ENCODE measurements around the gene MICALL1.
A peak's percentile ranks its signal among the peaks of the same experiment; 100 is the strongest.
"Not testable (repeated sequence)": the region's sequence is repeated elsewhere in the genome, so short reads cannot be mapped to it uniquely, and the experiment has no call there.

The MICALL1 gene

GRCh38 chr22:37953437-37954179 is 47.5 kb downstream of the MICALL1 start, which contains the start of the genes C22orf23 and POLR2F:
Gene C22orf23, minus strand, starts transcription at chr22:37953601. Its CDS starts 452 bp downstream, at chr22:37953149.
Gene POLR2F, plus strand, starts transcription at chr22:37953699. Its CDS starts 89 bp downstream, at chr22:37953788.
- H3K27ac ChIP-seq: peak within 1 kb of the TSS; percentile 37

GRCh38 chr22:37954686-37955085 is 48.6 kb downstream of the MICALL1 start:
- H3K27ac ChIP-seq: no peak overlapping the region
- DNase-seq (ENCODE audit: low read depth, low spot score): no peak

More at GRCh38 chr22:37953437-37954179, 47.5 kb downstream of the MICALL1 start, which contains the start of the genes C22orf23 and POLR2F:
- peak; percentile 65 for DNase-seq (ENCODE audit: low read depth, low spot score)

DNA sequence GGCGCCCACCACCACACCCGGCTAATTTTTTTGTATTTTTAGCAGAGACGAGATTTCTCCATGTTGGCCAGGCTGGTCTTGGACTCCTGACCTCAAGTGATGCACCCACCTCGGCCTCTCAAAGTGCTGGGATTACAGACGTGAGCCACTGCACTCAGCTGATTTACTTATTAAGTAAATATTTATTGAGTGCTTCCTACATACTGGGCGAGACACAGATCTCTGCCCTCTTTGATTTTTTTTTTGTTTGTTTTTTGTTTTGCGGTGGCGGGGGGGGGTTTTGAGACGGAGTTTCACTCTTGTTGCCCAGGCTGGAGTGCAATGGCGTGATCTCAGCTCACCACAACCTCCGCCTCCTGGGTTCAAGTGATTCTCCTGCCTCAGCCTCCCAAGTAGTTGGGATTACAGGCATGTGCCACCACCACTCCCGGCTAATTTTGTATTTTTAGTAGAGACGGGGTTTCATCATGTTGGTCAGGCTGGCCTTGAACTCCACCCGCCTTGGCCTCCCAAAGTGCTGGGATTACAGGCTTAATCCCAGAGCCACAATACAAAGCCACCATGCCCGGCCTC is 49.8 kb downstream of the MICALL1 start:
- DNase-seq (ENCODE audit: low read depth, low spot score); H3K27ac ChIP-seq: not testable (repeated sequence)

- H3K27ac ChIP-seq: no peak overlapping the region
- no peak for DNase-seq (ENCODE audit: low read depth, low spot score)
These were observed 51.1 kb downstream of the MICALL1 start for GRCh38 chr22:37957232-37957631.

DNA sequence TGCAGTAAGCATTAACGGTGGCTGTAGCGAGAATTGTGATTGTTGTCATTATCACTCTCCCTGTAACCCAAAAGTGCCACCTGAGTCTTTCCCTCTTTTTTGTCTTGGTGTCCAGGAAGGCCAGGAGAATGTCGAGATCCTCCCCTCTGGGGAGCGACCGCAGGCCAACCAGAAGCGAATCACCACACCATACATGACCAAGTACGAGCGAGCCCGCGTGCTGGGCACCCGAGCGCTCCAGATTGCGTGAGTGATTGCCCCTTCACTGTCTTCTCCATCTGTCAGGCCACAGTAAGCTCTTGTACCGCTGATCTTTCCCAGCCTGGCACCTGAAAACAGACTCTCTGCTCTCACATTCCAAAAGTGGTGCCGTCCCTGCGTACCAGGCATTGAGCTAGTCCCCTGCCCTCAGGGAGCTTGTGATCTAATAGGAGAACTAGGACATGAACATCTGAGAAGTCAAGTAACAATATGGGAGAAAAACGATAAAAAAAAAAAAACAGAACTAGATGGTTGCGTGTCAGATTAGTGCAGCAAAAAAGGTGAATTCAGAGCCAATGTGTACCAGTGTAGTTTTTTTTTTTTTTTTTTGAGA is 53.2 kb downstream of the MICALL1 start:
- no peak overlapping the region for H3K27ac ChIP-seq
- DNase-seq (ENCODE audit: low read depth, low spot score): no peak

- H3K27ac ChIP-seq: no peak overlapping the region
- no peak for DNase-seq (ENCODE audit: low read depth, low spot score)
These were observed 55.0 kb downstream of the MICALL1 start for GRCh38 chr22:37961062-37961461.

- no peak overlapping the region for H3K27ac ChIP-seq
- no peak for DNase-seq (ENCODE audit: low read depth, low spot score)
These were observed 60.0 kb downstream of the MICALL1 start for GRCh38 chr22:37965940-37966664.

DNA sequence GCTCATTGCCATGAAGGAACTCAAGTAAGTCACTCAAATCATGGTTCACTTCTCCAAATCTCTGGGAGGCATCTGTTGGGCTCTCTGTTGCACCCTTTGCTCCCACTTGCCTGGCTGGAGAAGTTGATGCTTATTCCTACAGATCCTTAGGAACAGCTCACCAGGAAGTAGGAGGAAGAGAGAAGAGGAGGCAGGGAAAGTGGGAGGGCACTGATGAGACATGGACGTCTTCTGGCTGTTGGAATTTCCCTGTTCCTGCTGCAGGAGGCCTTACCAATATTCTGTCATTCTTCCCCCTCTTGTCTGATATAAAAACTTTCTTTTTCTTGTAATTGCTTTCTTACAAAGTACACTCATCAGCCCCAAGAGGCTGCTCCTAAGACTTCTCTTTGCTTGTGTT is 61.0 kb downstream of the MICALL1 start:
- no peak overlapping the region for H3K27ac ChIP-seq
- DNase-seq (ENCODE audit: low read depth, low spot score): no peak

DNA sequence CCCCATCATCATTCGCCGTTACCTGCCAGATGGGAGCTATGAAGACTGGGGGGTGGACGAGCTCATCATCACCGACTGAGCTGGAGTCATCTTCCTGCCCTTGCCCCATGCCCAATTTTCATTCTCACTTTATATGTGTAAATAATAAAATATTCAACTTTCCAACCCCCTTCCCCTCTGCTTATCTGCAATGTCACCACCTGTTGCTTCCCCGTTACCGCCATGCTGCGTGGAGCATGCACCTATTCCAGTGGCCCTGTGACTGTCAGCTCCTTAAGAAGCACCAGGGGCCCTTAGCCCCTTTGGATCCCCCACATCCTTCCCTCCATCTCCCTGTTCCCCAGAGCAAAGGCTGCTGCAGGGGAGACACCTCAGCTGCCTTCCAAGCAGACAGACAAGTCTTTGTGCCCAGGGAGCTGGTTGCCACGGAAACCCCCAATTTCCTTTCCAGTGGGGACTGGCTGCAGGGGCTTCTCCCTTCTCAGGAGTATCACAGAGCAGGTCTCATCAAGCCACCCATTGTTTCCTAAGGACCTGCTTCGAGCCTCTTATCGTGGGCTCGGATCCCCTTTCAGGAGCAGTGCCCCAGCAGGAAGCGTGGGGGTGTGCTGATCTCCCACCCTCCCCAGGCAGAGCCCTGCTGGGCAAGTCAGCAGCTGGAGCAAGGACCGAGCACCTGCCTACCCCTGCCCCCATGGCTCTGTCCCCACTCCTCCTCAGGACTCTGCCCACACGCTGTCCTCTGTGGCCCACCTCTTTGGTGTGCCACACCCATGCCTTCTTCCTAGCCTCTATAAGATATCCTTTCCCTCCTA is 61.7 kb downstream of the MICALL1 start:
- no peak overlapping the region for H3K27ac ChIP-seq
- DNase-seq (ENCODE audit: low read depth, low spot score): no peak

DNA sequence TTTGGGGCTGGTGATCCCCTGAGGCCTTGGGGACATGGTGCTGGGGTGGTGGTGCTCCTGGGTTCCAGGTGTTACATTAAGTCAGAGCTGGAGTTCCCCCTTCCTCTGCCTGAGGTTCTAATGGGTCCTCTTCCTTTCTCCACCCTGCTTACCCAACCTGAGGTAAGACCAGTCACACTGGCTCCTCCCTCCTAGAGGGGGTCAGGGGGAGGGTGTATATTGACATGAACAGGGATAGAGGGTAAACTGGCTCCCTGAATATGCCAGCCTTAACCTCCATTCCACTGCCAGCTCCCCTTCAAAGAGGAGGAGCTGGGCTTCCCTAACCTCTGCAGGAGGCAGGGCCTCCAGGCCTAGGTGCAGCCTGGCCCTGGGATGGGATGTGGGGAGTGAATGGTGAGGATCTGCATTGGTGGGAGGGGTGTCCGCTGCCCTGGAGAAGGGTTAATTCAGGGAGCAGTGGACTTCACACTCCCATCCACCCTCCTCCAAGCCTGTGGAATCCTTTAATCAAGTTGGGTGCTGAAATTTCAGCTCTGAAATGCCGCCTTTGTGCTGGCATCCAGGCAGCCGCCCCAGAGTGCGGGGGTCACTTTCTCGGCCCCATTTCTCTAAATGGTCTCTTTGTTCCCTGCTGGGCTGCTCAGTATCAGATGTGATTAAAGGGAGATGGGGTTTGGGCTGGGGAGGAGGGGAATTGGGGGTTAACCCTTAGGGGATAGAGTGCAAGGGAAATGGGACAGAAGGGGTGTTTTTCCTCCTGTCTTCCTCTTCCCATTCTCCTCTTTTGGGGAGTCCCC is 62.6 kb downstream of the MICALL1 start:
- DNase-seq (ENCODE audit: low read depth, low spot score): no peak
- no peak overlapping the region for H3K27ac ChIP-seq

- no peak for DNase-seq (ENCODE audit: low read depth, low spot score)
- H3K27ac ChIP-seq: no peak overlapping the region
These were observed 64.8 kb downstream of the MICALL1 start for GRCh38 chr22:37970864-37971263.

DNA sequence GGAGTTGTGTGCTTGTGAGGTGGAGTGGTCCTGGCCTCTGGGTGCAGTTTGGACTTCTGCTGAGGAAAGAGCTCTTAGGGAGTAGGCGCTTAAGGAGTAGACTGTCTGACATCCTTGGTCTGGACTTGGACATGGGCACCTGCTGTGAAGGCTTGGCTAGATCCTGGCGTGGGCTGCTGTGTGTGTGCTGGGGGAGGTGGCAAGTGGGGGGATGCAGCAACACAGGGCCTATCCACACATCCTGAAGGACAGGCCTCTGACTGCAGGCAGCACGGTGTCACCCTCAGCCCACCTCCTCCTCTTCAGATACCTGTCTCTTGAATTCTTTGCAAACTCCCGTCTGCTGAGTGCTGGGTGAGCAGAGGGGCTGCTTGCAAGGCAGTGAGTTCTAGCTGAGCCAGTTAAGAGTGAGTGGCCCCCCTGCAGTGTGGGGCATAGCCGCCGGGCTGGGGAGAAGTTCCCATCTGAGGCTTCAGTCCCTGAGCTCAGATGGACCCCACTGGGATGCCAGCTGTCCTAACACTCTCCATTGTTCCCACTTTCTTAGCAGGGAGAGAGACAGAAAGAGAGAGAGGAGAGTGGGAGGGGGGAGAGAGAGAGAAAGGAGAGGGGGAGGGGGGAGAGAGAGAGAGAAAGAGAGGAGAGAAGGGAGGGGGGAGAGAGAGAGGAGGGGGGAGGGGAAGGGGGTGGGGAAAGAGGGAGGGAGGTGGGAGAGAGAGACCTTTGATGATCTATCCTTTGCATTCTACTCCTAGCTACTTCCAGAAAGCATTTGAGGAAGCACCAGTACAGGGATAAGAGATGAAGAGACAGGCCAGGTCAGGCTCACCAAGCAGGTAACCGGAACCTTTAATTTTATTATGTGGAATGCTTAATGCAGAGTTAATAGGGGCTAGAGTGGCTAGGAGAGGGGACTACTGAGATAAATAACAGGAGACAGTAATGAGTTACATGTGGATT is 65.7 kb downstream of the MICALL1 start:
- no peak overlapping the region for H3K27ac ChIP-seq
- DNase-seq (ENCODE audit: low read depth, low spot score): no peak

DNA sequence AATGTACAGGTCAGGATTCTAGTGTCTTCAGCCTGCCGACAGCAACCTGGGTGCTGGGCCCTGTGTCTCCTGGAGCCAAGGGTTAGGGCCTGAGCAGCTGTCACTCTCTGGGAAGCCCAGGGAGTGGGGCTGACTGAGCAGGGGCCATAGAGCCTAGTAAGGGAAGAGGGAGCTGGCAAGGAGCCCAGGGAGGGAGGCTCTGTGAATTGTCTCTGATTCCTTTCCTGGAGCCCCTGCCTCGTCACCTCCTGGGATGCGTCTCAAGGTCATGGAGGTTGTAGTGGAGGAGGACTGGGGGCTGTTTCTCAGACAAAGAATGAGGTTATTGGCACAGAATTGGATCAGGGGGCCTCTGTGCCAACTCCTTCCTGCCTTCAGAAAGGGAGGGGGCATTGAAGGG is 66.4 kb downstream of the MICALL1 start:
- no peak overlapping the region for H3K27ac ChIP-seq
- no peak for DNase-seq (ENCODE audit: low read depth, low spot score)

GRCh38 chr22:37973271-37974170 is 67.4 kb downstream of the MICALL1 start:
- H3K27ac ChIP-seq: no peak overlapping the region
- DNase-seq (ENCODE audit: low read depth, low spot score): no peak

- no peak for DNase-seq (ENCODE audit: low read depth, low spot score)
- H3K27ac ChIP-seq: no peak overlapping the region
These were observed 69.1 kb downstream of the MICALL1 start for GRCh38 chr22:37975153-37975552.

GRCh38 chr22:37976022-37976421 is 69.9 kb downstream of the MICALL1 start:
- H3K27ac ChIP-seq; DNase-seq (ENCODE audit: low read depth, low spot score): not testable (repeated sequence)

- no peak for DNase-seq (ENCODE audit: low read depth, low spot score)
- H3K27ac ChIP-seq: no peak overlapping the region
These were observed 70.5 kb downstream of the MICALL1 start for GRCh38 chr22:37976547-37976946.

Measured in epithelial cell of prostate (primary cell).